ENCODE results near the gene XAF1. TPM values are rescaled to one million over a fixed set of nuclear protein-coding genes. Genes with fewer than 3 reads are reported as not detected.

Gene XAF1
- polyA plus RNA-seq, 1 of the 3 experiments (the other 2 are of a cell fraction), result 0.03 TPM

GRCh38 chr17:6797718-6798351, 42.0 kb downstream of the XAF1 start:
- H3K79me2 ChIP-seq (ENCODE audit: insufficient read depth), result no peaks in the 10 kb centered on the region
- H3K36me3 ChIP-seq (replicated peaks in 1 of 2; ENCODE audit: control insufficient read depth in 1 of 2, insufficient read depth in 2 of 2, low read length in 1 of 2), result no peaks in the 10 kb centered on the region
- no peak overlapping the region for H3K4me2 ChIP-seq
- no peak overlapping the region for H3K4me3 ChIP-seq (ENCODE audit: low read depth in 2 of 2, low read length in 1 of 2)
- CTCF ChIA-PET, result no interaction called here
- no peak overlapping the region for H3K27ac ChIP-seq (ENCODE audit: low read depth in 2 of 2, low read length in 1 of 2)
- H3F3A ChIP-seq (replicated peaks; ENCODE audit: insufficient read depth), result no peaks in the 10 kb centered on the region
- WGBS (ENCODE audit: low lambda C conversion rate), result 10% methylated on average over 8 of the region's 8 CpGs
- no peak overlapping the region for H3K9ac ChIP-seq
- no peak for DNase-seq
- H3K27me3 ChIP-seq (ENCODE audit: insufficient read depth), result peaks cover 69% of the 10 kb centered on the region
- no peak overlapping the region for H2AFZ ChIP-seq (ENCODE audit: low read depth)
- H3K9me3 ChIP-seq, result no peaks in the 10 kb centered on the region
- TF ChIP-seq FOSL2 (IDR thresholded peaks at IDR 0.05; ENCODE audit: borderline replicate concordance, low read depth), result no peak
- no peak for TF ChIP-seq RXRA (IDR thresholded peaks at IDR 0.05; ENCODE audit: borderline replicate concordance, low read depth)
- no peak for TF ChIP-seq POLR2AphosphoS5 (IDR thresholded peaks at IDR 0.05; ENCODE audit: low read depth, low read length)
- TF ChIP-seq GABPA (IDR thresholded peaks at IDR 0.05; ENCODE audit: low read depth), result no peak
- no peak for TF ChIP-seq SIN3A (IDR thresholded peaks at IDR 0.05; ENCODE audit: borderline replicate concordance, low read depth, low read length)
- no peak for TF ChIP-seq TEAD4 (IDR thresholded peaks at IDR 0.05; ENCODE audit: borderline replicate concordance, insufficient read depth)
- no peak for TF ChIP-seq GATA2 (CRISPR knock-in tag; IDR thresholded peaks at IDR 0.05)
- no peak for TF ChIP-seq TAF1 (IDR thresholded peaks at IDR 0.05; ENCODE audit: borderline replicate concordance, low read depth, low read length)
- TF ChIP-seq, protein P1, sequence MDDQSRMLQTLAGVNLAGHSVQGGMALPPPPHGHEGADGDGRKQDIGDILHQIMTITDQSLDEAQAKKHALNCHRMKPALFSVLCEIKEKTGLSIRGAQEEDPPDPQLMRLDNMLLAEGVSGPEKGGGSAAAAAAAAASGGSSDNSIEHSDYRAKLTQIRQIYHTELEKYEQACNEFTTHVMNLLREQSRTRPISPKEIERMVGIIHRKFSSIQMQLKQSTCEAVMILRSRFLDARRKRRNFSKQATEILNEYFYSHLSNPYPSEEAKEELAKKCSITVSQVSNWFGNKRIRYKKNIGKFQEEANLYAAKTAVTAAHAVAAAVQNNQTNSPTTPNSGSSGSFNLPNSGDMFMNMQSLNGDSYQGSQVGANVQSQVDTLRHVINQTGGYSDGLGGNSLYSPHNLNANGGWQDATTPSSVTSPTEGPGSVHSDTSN (IDR thresholded peaks at IDR 0.05), result no peak
- no peak for TF ChIP-seq FOXM1 (IDR thresholded peaks at IDR 0.05; ENCODE audit: low read depth)
- no peak for TF ChIP-seq MXI1 (IDR thresholded peaks at IDR 0.05; ENCODE audit: low read depth, low read length)
- no peak for TF ChIP-seq SMC3 (IDR thresholded peaks at IDR 0.05; ENCODE audit: low read depth, low read length)
- TF ChIP-seq RFX5 (IDR thresholded peaks at IDR 0.05; ENCODE audit: low read length), result no peak
- no peak for TF ChIP-seq CTCF (IDR thresholded peaks at IDR 0.05)
- no peak for TF ChIP-seq MEF2A (IDR thresholded peaks at IDR 0.05; ENCODE audit: borderline replicate concordance, low read depth)
- TF ChIP-seq NRF1 (IDR thresholded peaks at IDR 0.05; ENCODE audit: low read depth, low read length), result no peak
- H3K9me2 ChIP-seq, result no peaks in the 10 kb centered on the region
- H4K20me1 ChIP-seq (ENCODE audit: insufficient read depth), result no peaks in the 10 kb centered on the region
- POLR2A ChIA-PET, result no interaction called here
- H3K4me1 ChIP-seq (ENCODE audit: control insufficient read depth in 1 of 2, insufficient read depth in 2 of 2, low read depth in 1 of 2, low read length in 1 of 2), result no peaks in the 10 kb centered on the region

DNA sequence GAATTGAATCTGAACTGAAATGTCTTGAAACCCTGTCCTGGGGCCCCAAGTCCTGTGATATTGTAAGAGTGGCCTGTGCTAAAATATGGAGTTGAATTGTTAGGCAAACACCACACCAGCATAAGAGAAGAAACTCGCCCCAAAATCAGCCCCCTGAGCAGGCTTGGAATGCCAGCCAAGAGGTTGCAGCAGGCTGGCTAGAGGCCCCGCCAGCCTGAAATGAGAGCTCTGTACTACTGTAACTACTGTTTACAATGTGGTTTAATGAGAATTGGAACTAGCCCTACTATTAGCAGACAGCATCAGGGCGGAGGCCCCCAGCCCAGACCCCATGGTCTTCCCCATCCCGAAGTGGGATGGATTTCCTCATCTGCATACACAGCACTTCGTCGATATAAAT, 43.9 kb downstream of the XAF1 start:
- ChIA-PET POLR2A (no interaction called here), CTCF (no interaction called here)
- DNase-seq, result no peak
- Histone ChIP-seq H4K20me1 (ENCODE audit: insufficient read depth) (no peaks in the 10 kb centered on the region), H3K4me2 (no peak overlapping the region), H2AFZ (ENCODE audit: low read depth) (no peak overlapping the region), H3K4me1 (ENCODE audit: control insufficient read depth in 1 of 2, insufficient read depth in 2 of 2, low read depth in 1 of 2, low read length in 1 of 2) (no peaks in the 10 kb centered on the region), H3K79me2 (ENCODE audit: insufficient read depth) (no peaks in the 10 kb centered on the region), H3K27ac (ENCODE audit: low read depth in 2 of 2, low read length in 1 of 2) (no peak overlapping the region), H3K27me3 (ENCODE audit: insufficient read depth) (peaks cover 56% of the 10 kb centered on the region), H3K4me3 (ENCODE audit: low read depth in 2 of 2, low read length in 1 of 2) (no peak overlapping the region), H3F3A (replicated peaks; ENCODE audit: insufficient read depth) (no peaks in the 10 kb centered on the region), H3K36me3 (replicated peaks in 1 of 2; ENCODE audit: control insufficient read depth in 1 of 2, insufficient read depth in 2 of 2, low read length in 1 of 2) (no peaks in the 10 kb centered on the region), H3K9me2 (no peaks in the 10 kb centered on the region), H3K9me3 (no peaks in the 10 kb centered on the region), H3K9ac (no peak overlapping the region)
- no peak for TF ChIP-seq MEF2A (IDR thresholded peaks at IDR 0.05; ENCODE audit: borderline replicate concordance, low read depth)
- TF ChIP-seq MXI1 (IDR thresholded peaks at IDR 0.05; ENCODE audit: low read depth, low read length), result no peak
- no peak for TF ChIP-seq SMC3 (IDR thresholded peaks at IDR 0.05; ENCODE audit: low read depth, low read length)
- WGBS (ENCODE audit: low lambda C conversion rate), result 10% methylated on average over 6 of the region's 6 CpGs

Measured in SK-N-SH (cell line).